ENCODE data around the gene CD80.

- TF ChIP-seq EZH2 (IDR thresholded peaks at IDR 0.05) (no peak), POLR2AphosphoS5 (IDR thresholded peaks at IDR 0.05; ENCODE audit: borderline replicate concordance, low read depth, low read length) (no peak)
Observed at GRCh38 chr3:119508172-119508845, 51.1 kb downstream of the CD80 start.

Measured in SK-N-MC (cell line).